ENCODE data around the gene RTN4R.

RTN4R gene

GRCh38 chr22:20213833-20214708, 54.0 kb downstream of the RTN4R start:
- ChIA-PET POLR2A (interaction anchor here (0.9 kb wide), 1 partner anchor 22 kb away, joined by 3 read pairs; no protein-coding TSS in a partner anchor), CTCF (interaction anchor here (0.9 kb wide), 1 partner anchor 22 kb away, joined by 3 read pairs; no protein-coding TSS in a partner anchor)
- TF ChIP-seq FOXM1 (IDR thresholded peaks at IDR 0.05; ENCODE audit: borderline replicate concordance) (no peak), LEF1 (IDR thresholded peaks at IDR 0.05; ENCODE audit: borderline replicate concordance) (no peak), TARDBP (IDR thresholded peaks at IDR 0.05) (no peak), NFRKB (IDR thresholded peaks at IDR 0.05) (no peak), BHLHE40 (IDR thresholded peaks at IDR 0.05; ENCODE audit: borderline replicate concordance) (no peak), ELF4 (IDR thresholded peaks at IDR 0.05) (no peak), FOXA1 (IDR thresholded peaks at IDR 0.05) (no peak), SP1 (IDR thresholded peaks at IDR 0.05) (no peak), ZNF384 (IDR thresholded peaks at IDR 0.05) (no peak), FOXK2 (IDR thresholded peaks at IDR 0.05) (no peak), PKNOX1 (IDR thresholded peaks at IDR 0.05) (no peak), SUZ12 (IDR thresholded peaks at IDR 0.05) (no peak), L3MBTL2 (conservative IDR thresholded peaks at IDR 0.05) (no peak), HDGF (IDR thresholded peaks at IDR 0.05; ENCODE audit: borderline replicate concordance) (no peak), CTBP1 (IDR thresholded peaks at IDR 0.05; ENCODE audit: borderline replicate concordance) (no peak)
- no peak for DNase-seq (ENCODE audit: extremely low spot score)

- ChIA-PET POLR2A (interaction anchor here (0.9 kb wide), 1 partner anchor 23 kb away, joined by 3 read pairs; no protein-coding TSS in a partner anchor), CTCF (interaction anchor here (0.9 kb wide), 1 partner anchor 23 kb away, joined by 3 read pairs; no protein-coding TSS in a partner anchor)
- TF ChIP-seq ARNT (IDR thresholded peaks at IDR 0.05) (no peak), SP1 (IDR thresholded peaks at IDR 0.05) (no peak), TARDBP (IDR thresholded peaks at IDR 0.05) (no peak), LEF1 (IDR thresholded peaks at IDR 0.05; ENCODE audit: borderline replicate concordance) (no peak), ELF4 (IDR thresholded peaks at IDR 0.05) (no peak), SUZ12 (IDR thresholded peaks at IDR 0.05) (no peak), BHLHE40 (IDR thresholded peaks at IDR 0.05; ENCODE audit: borderline replicate concordance) (no peak), FOXK2 (IDR thresholded peaks at IDR 0.05) (no peak)
- no peak for DNase-seq (ENCODE audit: extremely low spot score)
Measured at GRCh38 chr22:20212754-20213699, 55.1 kb downstream of the RTN4R start.

GRCh38 chr22:20211997-20212753, 55.9 kb downstream of the RTN4R start:
- no peak for DNase-seq (ENCODE audit: extremely low spot score)
- POLR2A ChIA-PET, result no interaction called here

GRCh38 chr22:20211409-20211996, 56.6 kb downstream of the RTN4R start:
- CTCF ChIA-PET, result interaction anchor here (1.3 kb wide), 1 partner anchor 18 kb away, joined by 3 read pairs; no protein-coding TSS in a partner anchor
- POLR2A ChIA-PET, result no interaction called here
- no peak for DNase-seq (ENCODE audit: extremely low spot score)
- TF ChIP-seq FOXA1 (IDR thresholded peaks at IDR 0.05), result no peak
- no peak for TF ChIP-seq ARNT (IDR thresholded peaks at IDR 0.05)
- no peak for TF ChIP-seq BHLHE40 (IDR thresholded peaks at IDR 0.05; ENCODE audit: borderline replicate concordance)
- TF ChIP-seq ZNF384 (IDR thresholded peaks at IDR 0.05), result no peak

More at GRCh38 chr22:20211997-20212753, 55.9 kb downstream of the RTN4R start:
- CTCF ChIA-PET, result interaction anchor here (1.3 kb wide), 1 partner anchor 19 kb away, joined by 3 read pairs; no protein-coding TSS in a partner anchor
- no peak for TF ChIP-seq PKNOX1 (IDR thresholded peaks at IDR 0.05)
- TF ChIP-seq ARNT (IDR thresholded peaks at IDR 0.05), result no peak
- no peak for TF ChIP-seq HDGF (IDR thresholded peaks at IDR 0.05; ENCODE audit: borderline replicate concordance)
- TF ChIP-seq ZNF384 (IDR thresholded peaks at IDR 0.05), result no peak
- TF ChIP-seq NFRKB (IDR thresholded peaks at IDR 0.05), result no peak
- TF ChIP-seq ELF4 (IDR thresholded peaks at IDR 0.05), result no peak
- TF ChIP-seq BHLHE40 (IDR thresholded peaks at IDR 0.05; ENCODE audit: borderline replicate concordance), result no peak
- no peak for TF ChIP-seq LEF1 (IDR thresholded peaks at IDR 0.05; ENCODE audit: borderline replicate concordance)
- no peak for TF ChIP-seq SUZ12 (IDR thresholded peaks at IDR 0.05)
- TF ChIP-seq TARDBP (IDR thresholded peaks at IDR 0.05), result no peak
- no peak for TF ChIP-seq FOXM1 (IDR thresholded peaks at IDR 0.05; ENCODE audit: borderline replicate concordance)
- TF ChIP-seq FOXA1 (IDR thresholded peaks at IDR 0.05), result no peak
- TF ChIP-seq CTBP1 (IDR thresholded peaks at IDR 0.05; ENCODE audit: borderline replicate concordance), result no peak
- TF ChIP-seq L3MBTL2 (conservative IDR thresholded peaks at IDR 0.05), result no peak

- ChIA-PET CTCF (interaction anchor here (0.7 to 1.3 kb wide), 2 partner anchors 18 to 28 kb away, joined by 3 read pairs; no protein-coding TSS in a partner anchor), POLR2A (interaction anchor here (0.6 kb wide), 1 partner anchor 11 kb away, joined by 3 read pairs; no protein-coding TSS in a partner anchor)
- TF ChIP-seq PKNOX1 (IDR thresholded peaks at IDR 0.05), result no peak
- no peak for TF ChIP-seq SUZ12 (IDR thresholded peaks at IDR 0.05)
- DNase-seq (ENCODE audit: extremely low spot score), result no peak
Measured at GRCh38 chr22:20210473-20211059, 57.6 kb downstream of the RTN4R start.

Measured in HEK293T (cell line).